ENCODE data around the gene ZNF75A. TPM values are rescaled to one million over a fixed set of nuclear protein-coding genes. Genes with fewer than 3 reads are reported as not detected.

The ZNF75A gene
- total and polyA plus RNA-seq, 9 of the 15 experiments (the other 6 are each of a cell fraction or from before 2014, with no cell fraction given): 7.2 to 24.5 (median 17.1) TPM

GRCh38 chr16:3317315-3317999, 12.2 kb downstream of the ZNF75A start (continued):
- TF ChIP-seq ZNF740 (CRISPR knock-in tag; IDR thresholded peaks at IDR 0.05) (no peak), ZNF740 (tag; IDR thresholded peaks at IDR 0.05) (0 out of 4 replicates have a peak, but pooled peaks of 1 of the 2 experiments have one; percentile 40), ZNF311 (CRISPR knock-in tag; IDR thresholded peaks at IDR 0.05) (no peak), ZKSCAN3 (CRISPR knock-in tag; IDR thresholded peaks at IDR 0.05) (no peak), POLR2A (conservative IDR thresholded peaks at IDR 0.05) (no peak), SRF (CRISPR knock-in tag; IDR thresholded peaks at IDR 0.05) (no peak), ZNF239 (CRISPR knock-in tag; IDR thresholded peaks at IDR 0.05) (no peak; the same call in 1 of the 2 replicates), KLF1 (tag; IDR thresholded peaks at IDR 0.05) (no peak), PTTG1 (tag; IDR thresholded peaks at IDR 0.05; ENCODE audit: low read depth) (no peak), ZBTB17 (CRISPR knock-in tag; IDR thresholded peaks at IDR 0.05) (no peak), PHB (CRISPR knock-in tag; IDR thresholded peaks at IDR 0.05) (no peak), SP1 (CRISPR knock-in tag; IDR thresholded peaks at IDR 0.05) (no peak), SUPT5H (IDR thresholded peaks at IDR 0.05) (no peak), PRPF4 (IDR thresholded peaks at IDR 0.05; ENCODE audit: insufficient read depth, low read depth, low read length, poor library complexity, severe bottlenecking) (no peak), LEF1 (IDR thresholded peaks at IDR 0.05) (peak; percentile 64; the same call in 1 of the 2 replicates), HDAC1 (IDR thresholded peaks at IDR 0.05) (peak in 1 of 2 experiments; percentile 64; a peak in 1 of 4 replicates), ZEB2 (IDR thresholded peaks at IDR 0.05) (peak; percentile 92), GTF2F1 (IDR thresholded peaks at IDR 0.05; ENCODE audit: low read depth, low read length) (no peak), ZNF699 (CRISPR knock-in tag; IDR thresholded peaks at IDR 0.05; ENCODE audit: insufficient replicate concordance) (no peak), DMBX1 (CRISPR knock-in tag; IDR thresholded peaks at IDR 0.05; ENCODE audit: borderline replicate concordance) (0 out of 2 replicates have a peak, but pooled peaks have one; percentile 22), E2F8 (IDR thresholded peaks at IDR 0.05; ENCODE audit: low read depth, partially characterized antibody) (no peak), ETS1 (conservative IDR thresholded peaks at IDR 0.05; ENCODE audit: control insufficient read depth, low read depth, low read length) (no peak), RBM14 (IDR thresholded peaks at IDR 0.05; ENCODE audit: borderline replicate concordance, insufficient read depth, low read depth, low read length) (no peak)
- TF ChIP-seq, protein P1, sequence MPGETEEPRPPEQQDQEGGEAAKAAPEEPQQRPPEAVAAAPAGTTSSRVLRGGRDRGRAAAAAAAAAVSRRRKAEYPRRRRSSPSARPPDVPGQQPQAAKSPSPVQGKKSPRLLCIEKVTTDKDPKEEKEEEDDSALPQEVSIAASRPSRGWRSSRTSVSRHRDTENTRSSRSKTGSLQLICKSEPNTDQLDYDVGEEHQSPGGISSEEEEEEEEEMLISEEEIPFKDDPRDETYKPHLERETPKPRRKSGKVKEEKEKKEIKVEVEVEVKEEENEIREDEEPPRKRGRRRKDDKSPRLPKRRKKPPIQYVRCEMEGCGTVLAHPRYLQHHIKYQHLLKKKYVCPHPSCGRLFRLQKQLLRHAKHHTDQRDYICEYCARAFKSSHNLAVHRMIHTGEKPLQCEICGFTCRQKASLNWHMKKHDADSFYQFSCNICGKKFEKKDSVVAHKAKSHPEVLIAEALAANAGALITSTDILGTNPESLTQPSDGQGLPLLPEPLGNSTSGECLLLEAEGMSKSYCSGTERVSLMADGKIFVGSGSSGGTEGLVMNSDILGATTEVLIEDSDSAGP (CRISPR knock-in tag; IDR thresholded peaks at IDR 0.05): no peak
